ENCODE measurements around the gene STRA8.
"Not testable (repeated sequence)": the region's sequence is repeated elsewhere in the genome, so short reads cannot be mapped to it uniquely, and the experiment has no call there.

STRA8 gene

DNA sequence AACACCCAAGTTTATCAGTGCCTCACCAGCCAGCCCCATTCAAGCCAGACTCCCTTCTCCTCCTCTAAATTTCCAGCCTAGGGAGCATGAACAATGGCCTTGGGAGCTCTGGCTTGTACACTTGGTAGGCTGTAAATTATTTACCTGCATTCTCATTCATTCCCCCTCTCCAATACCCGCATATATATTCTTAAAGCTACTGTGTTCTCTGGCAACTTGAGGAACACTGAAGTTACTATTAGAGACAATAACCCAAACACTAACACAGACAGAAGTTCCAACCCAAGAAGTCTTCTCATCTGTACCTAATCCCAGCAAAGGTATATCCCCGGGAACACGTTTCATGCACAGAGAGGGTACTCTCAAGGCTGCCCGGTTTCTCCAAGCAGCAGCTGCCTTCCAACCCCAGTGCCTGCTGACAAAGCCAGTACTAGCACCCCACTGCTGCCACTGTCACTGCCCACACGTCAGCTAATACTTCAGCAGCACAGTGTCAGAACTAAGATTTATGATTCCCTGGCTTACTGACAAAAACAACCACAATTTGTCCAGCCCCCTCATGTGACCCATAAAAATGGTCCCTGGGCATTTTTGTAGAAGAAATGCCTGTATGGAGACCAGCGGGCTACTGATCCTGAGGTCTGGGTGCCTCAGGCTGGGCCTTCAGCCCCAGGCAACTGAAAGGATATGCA lies 25.4 kb upstream of the STRA8 start:
- in situ Hi-C loops (cut with MboI; ENCODE audit: low sequenced_read_pairs, unreplicated experiment) = no loop called here
- DNase-seq (ENCODE audit: low spot score) = no peak
- TF ChIP-seq, protein P1, sequence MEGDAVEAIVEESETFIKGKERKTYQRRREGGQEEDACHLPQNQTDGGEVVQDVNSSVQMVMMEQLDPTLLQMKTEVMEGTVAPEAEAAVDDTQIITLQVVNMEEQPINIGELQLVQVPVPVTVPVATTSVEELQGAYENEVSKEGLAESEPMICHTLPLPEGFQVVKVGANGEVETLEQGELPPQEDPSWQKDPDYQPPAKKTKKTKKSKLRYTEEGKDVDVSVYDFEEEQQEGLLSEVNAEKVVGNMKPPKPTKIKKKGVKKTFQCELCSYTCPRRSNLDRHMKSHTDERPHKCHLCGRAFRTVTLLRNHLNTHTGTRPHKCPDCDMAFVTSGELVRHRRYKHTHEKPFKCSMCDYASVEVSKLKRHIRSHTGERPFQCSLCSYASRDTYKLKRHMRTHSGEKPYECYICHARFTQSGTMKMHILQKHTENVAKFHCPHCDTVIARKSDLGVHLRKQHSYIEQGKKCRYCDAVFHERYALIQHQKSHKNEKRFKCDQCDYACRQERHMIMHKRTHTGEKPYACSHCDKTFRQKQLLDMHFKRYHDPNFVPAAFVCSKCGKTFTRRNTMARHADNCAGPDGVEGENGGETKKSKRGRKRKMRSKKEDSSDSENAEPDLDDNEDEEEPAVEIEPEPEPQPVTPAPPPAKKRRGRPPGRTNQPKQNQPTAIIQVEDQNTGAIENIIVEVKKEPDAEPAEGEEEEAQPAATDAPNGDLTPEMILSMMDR (IDR thresholded peaks at IDR 0.05; ENCODE audit: borderline replicate concordance, control extremely low read depth, extremely low read depth, insufficient read depth, missing control alignments) = no peak

DNA sequence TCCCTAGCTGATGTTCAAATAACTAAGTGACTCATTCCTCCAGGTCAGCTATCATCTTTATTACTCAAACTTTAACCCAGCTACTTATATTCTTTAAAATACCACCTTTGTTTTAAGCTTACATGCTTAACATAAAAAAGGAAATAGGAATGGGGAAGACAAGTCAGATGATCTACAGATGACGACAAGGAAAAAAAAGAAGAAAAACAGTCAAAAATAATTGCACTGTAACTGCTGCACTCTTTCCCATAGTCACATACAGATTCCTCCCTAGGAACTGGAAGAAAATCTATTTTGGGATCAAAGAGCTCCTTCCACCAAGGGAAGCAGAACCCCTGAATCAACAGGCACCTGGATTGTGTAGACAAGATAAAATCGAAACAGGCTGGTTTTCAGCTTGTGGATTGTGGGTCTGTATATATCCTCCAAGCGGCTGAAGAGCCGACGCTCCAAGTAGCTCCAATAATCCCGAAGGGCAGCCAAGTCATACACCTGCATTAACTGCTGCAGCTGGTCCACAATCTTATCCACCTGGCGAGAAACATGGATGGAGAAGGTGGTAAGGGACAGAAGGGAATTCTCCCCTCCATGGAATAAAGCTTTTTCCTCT lies 24.3 kb upstream of the STRA8 start:
- in situ Hi-C loops (cut with MboI; ENCODE audit: low sequenced_read_pairs, unreplicated experiment) = no loop called here
- TF ChIP-seq, protein P1 (IDR thresholded peaks at IDR 0.05; ENCODE audit: borderline replicate concordance, control extremely low read depth, extremely low read depth, insufficient read depth, missing control alignments) = no peak
- no peak for DNase-seq (ENCODE audit: low spot score)

DNA sequence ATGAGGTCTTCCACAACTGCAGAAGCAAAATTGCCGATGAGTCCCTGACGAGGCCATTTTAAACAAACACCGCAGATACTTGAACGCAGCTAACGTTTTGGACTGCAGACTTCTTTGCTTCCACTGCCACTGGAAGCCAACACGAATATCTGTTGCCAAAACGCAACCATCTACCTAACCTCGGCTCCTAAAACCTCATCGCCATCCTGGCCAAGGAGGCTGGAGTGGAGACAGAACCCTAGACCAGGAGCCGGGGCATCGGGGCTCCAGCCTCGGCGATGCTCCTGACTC lies 22.8 kb upstream of the STRA8 start:
- in situ Hi-C loops (cut with MboI; ENCODE audit: low sequenced_read_pairs, unreplicated experiment) = no loop called here
- TF ChIP-seq, protein P1 (IDR thresholded peaks at IDR 0.05; ENCODE audit: borderline replicate concordance, control extremely low read depth, extremely low read depth, insufficient read depth, missing control alignments) = no peak
- no peak for DNase-seq (ENCODE audit: low spot score)

DNA sequence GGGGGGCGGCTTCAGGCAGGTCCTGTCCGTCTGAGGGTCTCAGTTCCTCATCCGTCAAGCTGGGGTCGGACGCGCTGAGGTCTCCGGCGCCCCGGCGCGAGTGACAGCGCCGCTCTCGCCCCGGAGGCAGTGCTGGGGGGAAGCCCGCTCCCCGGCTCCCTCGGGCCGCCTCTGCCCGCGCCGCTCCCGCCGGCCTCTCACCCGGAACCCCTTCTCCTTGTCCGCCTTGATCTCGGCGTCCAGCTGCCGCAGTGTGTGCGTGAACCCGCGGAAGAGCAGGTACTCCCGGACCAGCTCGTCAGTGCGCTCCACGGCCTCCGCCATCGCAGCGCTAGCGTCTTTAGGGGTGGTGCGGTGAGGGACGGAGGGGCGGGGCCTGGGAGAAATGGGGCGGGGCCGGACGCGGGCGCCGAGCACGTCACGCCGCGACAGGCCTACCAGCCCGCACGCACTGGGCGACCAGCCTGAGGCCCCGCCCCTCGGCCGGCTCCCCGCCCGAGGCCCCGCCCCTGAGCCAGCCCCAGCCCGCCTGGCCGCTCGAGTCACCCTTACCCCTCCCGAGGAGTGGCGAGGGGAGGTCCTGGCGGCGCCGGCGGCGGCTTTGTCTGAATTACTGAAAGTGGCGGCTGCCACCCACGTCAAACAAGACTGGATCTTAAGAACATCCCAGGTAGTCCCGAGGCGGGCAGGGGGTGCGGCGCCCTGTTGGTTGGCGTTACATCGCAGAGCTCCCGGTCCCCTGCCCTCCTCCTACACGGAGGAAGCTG lies 22.3 kb upstream of the STRA8 start, which contains the start of gene WDR91:
Gene WDR91 (minus strand): TSS at position 348 of the 767 bp plus-strand sequence. CDS start 24 bp downstream, at position 324.
- peak; percentile 100 for DNase-seq (ENCODE audit: low spot score)
- TF ChIP-seq, protein P1 (IDR thresholded peaks at IDR 0.05; ENCODE audit: borderline replicate concordance, control extremely low read depth, extremely low read depth, insufficient read depth, missing control alignments) = peak; percentile 1
- in situ Hi-C loops (cut with MboI; ENCODE audit: low sequenced_read_pairs, unreplicated experiment) = no loop called here

DNA sequence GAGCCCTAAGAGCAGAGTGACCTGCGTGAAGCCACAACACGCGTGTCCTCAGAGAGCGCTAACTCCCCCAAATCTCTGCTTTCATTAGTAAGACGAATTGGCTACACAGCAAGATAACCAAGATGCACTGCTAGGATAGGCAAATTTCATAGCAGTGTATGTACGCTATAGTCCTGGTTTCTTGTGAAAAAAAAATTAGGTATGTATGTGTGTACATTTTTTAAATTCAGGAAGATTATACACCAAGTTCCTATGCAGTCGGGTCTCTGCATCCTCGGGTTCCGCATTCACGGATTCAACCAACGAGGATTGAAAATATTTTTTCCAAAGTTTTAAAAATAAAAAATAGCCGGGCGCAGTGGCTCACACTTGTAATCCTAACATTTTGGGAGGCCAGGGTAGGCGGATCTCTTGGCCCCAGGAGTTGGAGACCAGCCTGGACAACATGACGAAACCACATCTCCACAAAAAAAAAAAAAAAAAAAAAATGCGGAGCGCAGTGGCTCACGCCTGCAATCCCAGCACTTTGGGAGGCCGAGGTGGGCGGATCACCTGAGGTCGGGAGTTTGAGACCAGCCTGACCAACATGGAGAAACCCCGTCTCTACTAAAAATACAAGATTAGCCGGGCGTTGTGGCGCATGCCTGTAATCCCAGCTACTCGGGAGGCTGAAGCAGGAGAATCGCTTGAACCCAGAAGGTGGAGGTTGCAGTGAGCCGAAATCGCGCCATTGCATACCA lies 21.5 kb upstream of the STRA8 start:
- DNase-seq (ENCODE audit: low spot score); in situ Hi-C loops (cut with MboI; ENCODE audit: low sequenced_read_pairs, unreplicated experiment): not testable (repeated sequence)

DNA sequence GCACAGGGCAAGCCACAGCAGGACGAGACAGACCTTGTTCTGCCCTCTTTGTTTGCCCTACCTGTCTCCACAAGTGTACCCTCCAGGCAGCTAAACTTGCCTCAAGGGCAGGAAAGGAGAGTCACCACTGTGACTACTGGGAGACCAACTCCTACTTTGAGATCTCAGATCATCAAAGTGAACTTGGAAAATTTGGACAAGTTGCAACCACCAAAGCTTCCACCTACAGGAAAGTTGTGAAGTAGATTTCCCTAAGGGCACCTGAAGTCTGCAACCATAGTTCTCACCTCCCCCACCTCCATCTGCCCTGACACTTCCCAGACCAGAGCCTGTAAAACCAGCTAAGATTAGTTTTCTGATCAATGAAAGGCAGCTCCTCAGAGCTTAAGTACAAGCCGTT lies 19.8 kb upstream of the STRA8 start:
- TF ChIP-seq, protein P1 (IDR thresholded peaks at IDR 0.05; ENCODE audit: borderline replicate concordance, control extremely low read depth, extremely low read depth, insufficient read depth, missing control alignments) = no peak
- DNase-seq (ENCODE audit: low spot score) = no peak
- in situ Hi-C loops (cut with MboI; ENCODE audit: low sequenced_read_pairs, unreplicated experiment) = no loop called here

Data from GM13976 (cell line).